NCI-H748 (cell line): Measurements from ENCODE around the gene ENOX1.
"Not testable (repeated sequence)": the region's sequence is repeated elsewhere in the genome, so short reads cannot be mapped to it uniquely, and the experiment has no call there.

Experiments used
- DNase-seq: peaks from one replicate; lab custom pipeline; 2025; ENCODE audit not compliant: unreplicated experiment; lab: John Stamatoyannopoulos, UW

Gene ENOX1

GRCh38 chr13:43441899-43442499, 344.8 kb downstream of the ENOX1 start:
- no peak for DNase-seq

- DNase-seq = no peak
These were observed 345.3 kb downstream of the ENOX1 start for GRCh38 chr13:43441464-43441863.

GRCh38 chr13:43434191-43434590, 352.6 kb downstream of the ENOX1 start:
- no peak for DNase-seq

GRCh38 chr13:43433691-43434141, 353.1 kb downstream of the ENOX1 start:
- DNase-seq = no peak

- no peak for DNase-seq
These were observed 353.8 kb downstream of the ENOX1 start for GRCh38 chr13:43432958-43433357.

- no peak for DNase-seq
These were observed 354.9 kb downstream of the ENOX1 start for GRCh38 chr13:43431841-43432240.

- no peak for DNase-seq
These were observed 355.5 kb downstream of the ENOX1 start for GRCh38 chr13:43431290-43431716.

GRCh38 chr13:43428545-43429296, 358.1 kb downstream of the ENOX1 start:
- DNase-seq = no peak

- DNase-seq = no peak
These were observed 360.4 kb downstream of the ENOX1 start for GRCh38 chr13:43426355-43426754.

GRCh38 chr13:43425234-43425633, 361.5 kb downstream of the ENOX1 start:
- DNase-seq = no peak

GRCh38 chr13:43424412-43424811, 362.4 kb downstream of the ENOX1 start:
- peak; percentile 45 for DNase-seq

- no peak for DNase-seq
These were observed 364.7 kb downstream of the ENOX1 start for GRCh38 chr13:43422116-43422515.

GRCh38 chr13:43416842-43417241, 369.9 kb downstream of the ENOX1 start:
- DNase-seq = not testable (repeated sequence)

- DNase-seq = not testable (repeated sequence)
These were observed 370.4 kb downstream of the ENOX1 start for GRCh38 chr13:43416408-43416807.

GRCh38 chr13:43415903-43416391, 370.8 kb downstream of the ENOX1 start:
- not testable (repeated sequence) for DNase-seq

GRCh38 chr13:43414111-43414510, 372.7 kb downstream of the ENOX1 start:
- no peak for DNase-seq

GRCh38 chr13:43411741-43412140, 375.0 kb downstream of the ENOX1 start:
- DNase-seq = peak; percentile 62

- DNase-seq = no peak
These were observed 375.6 kb downstream of the ENOX1 start for GRCh38 chr13:43411211-43411610.

- no peak for DNase-seq
These were observed 378.5 kb downstream of the ENOX1 start for GRCh38 chr13:43408274-43408673.

GRCh38 chr13:43407023-43407581, 379.7 kb downstream of the ENOX1 start:
- no peak for DNase-seq

GRCh38 chr13:43405457-43405856, 381.3 kb downstream of the ENOX1 start:
- no peak for DNase-seq

- no peak for DNase-seq
These were observed 384.4 kb downstream of the ENOX1 start for GRCh38 chr13:43402380-43402779.
